K562 treated with DMSO at 1 percent for 4 hours (cell line): ENCODE results near the gene HES3. TPM values are rescaled to one million over a fixed set of nuclear protein-coding genes. Genes with fewer than 3 reads are reported as not detected.

ENCODE experiments used
- total RNA-seq: library from RNA; unstranded; fragments of 300-600 nt; gene quantifications from 2 replicates; pipeline ENCODE4 v1.2.3, GENCODE V29; 2022; ENCODE audit not compliant: insufficient read depth

HES3 gene, protein sequence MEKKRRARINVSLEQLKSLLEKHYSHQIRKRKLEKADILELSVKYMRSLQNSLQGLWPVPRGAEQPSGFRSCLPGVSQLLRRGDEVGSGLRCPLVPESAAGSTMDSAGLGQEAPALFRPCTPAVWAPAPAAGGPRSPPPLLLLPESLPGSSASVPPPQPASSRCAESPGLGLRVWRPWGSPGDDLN
- not detected in 2 replicates for total RNA-seq

DNA sequence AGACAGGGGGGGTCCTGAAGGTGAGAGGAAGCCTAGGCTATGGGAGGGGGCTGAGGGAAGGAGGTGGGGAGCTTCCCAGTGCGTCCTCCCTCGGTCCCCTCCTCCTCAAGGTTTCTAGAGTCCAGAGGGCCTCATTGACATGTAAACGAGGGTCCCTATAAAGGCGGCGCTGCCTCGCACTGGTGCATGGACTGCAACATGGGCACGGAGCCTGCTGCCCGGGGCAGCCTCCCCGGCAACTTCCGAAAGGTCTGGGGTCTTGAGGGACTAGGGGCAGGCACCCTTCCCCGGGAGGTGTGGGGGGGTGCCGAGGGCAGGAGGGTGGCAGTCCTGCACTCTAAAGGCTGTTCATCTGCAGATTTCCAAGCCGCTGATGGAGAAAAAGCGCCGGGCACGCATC lies at the start of gene HES3:
Gene HES3, plus strand, starts transcription at position 187 of the 400 bp plus-strand sequence. Its CDS starts 187 bp downstream, at position 374.

DNA sequence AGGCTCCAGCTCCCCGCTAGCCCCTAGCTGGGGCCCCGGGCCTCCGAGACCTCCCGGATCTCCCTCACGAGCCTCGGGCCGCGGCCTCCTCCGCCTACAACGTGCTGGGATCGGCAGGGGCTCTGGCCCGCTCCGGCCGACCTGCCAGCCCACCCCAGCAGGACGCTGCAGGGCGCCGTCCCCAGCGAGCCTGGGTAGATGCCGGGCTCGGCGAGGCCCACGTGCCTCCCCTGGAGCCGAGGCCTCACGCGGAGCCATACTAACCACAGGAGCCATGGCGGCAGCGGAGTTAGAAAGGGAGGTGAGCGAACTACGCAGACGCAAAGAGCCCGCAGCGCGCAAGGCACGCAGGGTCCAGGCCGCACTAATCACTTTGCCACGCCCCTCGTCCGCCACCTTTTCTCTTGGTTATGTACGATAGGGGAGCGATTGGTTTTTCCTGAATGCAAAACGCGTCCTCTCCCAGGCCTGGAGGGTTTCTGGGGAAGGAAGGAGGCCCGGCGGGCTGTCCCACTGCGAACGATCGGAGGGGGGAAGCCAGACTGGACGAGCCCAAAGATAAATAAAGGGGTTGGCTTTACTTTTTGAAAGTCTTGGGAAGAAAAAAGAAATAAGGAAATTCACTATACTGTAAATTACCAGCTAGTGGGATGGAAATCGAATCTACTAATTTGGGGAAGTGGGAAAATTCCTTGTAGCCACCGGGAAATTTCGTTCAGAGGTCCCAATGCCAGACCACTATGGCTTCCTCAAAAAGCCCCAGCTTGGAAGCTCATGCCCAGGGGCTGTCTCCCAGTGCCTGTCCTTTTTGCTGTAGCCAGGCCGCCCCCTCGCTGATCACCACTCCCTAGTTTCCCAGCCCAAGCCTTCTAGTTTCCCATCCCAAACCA lies 44.4 kb upstream of the HES3 start, which contains the start of gene RPL22:
Gene RPL22, minus strand, starts transcription at position 298 of the 890 bp plus-strand sequence. Its CDS starts 22 bp downstream, at position 276.

DNA sequence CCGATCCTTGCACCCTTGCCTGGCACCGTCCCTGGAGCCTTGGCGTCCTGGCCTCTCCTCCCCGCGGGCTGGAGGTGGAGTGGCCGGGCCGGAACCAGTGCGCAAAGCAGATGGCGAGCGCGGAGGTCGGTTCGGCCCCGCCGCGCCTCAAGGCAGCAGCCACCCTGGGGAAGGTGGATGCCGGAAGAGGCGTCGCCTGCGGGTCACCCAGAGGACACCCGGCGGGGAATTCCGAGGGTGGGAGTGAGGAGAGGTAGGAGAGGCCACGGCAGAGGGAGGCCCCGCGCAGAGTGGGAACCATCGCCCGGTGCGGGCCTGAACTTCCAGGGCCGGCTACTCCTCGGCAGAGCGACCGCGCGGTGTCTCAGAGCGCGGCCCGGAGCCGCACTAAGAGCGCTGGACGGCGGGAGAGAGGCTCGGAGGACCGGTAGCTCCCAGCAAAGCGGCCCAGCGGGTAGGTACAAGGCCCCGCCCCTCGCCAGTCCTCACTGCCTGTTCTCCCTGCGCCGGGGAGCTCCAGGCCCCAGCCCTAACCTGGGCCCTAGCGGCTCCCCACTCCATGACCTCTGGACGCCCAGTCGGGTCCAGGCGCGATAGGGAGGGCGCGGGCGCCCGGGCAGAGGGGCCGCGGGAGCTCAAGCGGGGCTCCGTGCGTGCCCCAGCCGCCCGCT lies 38.0 kb upstream of the HES3 start, which contains the start of gene RNF207:
Gene RNF207, plus strand, starts transcription at position 271 of the 671 bp plus-strand sequence. CDS start 417 bp downstream, outside the sequence.

DNA sequence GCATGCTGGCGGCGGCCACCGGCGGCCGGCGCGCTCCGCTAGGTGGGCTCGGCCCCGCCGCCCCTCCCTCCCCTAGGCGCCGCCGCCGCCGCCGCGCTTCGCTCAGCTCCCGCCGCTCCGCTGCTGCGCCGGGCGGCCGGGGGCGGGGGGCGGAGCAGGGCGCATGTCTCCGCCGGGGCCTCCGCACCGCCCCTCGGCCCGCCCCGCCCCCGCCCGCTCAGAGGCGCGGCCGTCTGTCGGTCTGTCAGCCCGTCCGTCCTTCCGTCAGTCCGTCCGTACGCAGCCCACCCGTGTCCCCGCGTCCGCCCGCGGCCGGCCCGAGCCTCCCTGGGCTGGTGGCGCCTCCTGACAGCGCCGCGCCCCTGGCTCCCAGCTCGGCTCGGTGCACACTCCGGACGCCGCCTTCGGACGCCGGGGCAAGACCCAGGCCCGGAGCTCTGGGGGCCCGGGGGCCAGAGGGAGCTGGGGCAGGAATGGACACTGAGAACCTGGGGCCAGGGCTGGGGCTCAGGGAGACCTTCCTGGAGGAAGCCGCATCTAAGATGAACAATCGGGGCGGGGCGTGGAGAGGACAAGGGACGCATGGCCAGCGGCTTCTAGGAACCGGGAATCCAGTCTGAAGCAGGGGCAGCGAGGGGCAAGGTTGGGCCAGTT lies 17.1 kb downstream of the HES3 start, which contains the start of gene GPR153:
Gene GPR153, minus strand, starts transcription at position 138 of the 654 bp plus-strand sequence. CDS start 6,193 bp downstream, outside the sequence.

Other genes with a start within 250 kb of the HES3 start
- gene KCNAB2, start 198.3 kb upstream of the HES3 start, total RNA-seq = 21.3 and 21.8 TPM in 2 replicates
- 0.28 and 0.38 TPM in 2 replicates for gene CHD5, start 63.9 kb upstream of the HES3 start, total RNA-seq
- 398 and 406 TPM in 2 replicates for gene RPL22, start 44.6 kb upstream of the HES3 start, total RNA-seq
- 5.6 and 7.5 TPM in 2 replicates for gene RNF207, start 38.1 kb upstream of the HES3 start, total RNA-seq
- 52.3 and 60.0 TPM in 2 replicates for gene ICMT, start 8.2 kb upstream of the HES3 start, total RNA-seq
- gene GPR153, start 16.9 kb downstream of the HES3 start, total RNA-seq = 0.57 and 0.76 TPM in 2 replicates
- 63.3 and 63.9 TPM in 2 replicates for gene ACOT7, start 149.6 kb downstream of the HES3 start, total RNA-seq
- not detected in 2 replicates for gene HES2, start 175.7 kb downstream of the HES3 start, total RNA-seq
- 3.7 and 5.2 TPM in 2 replicates for gene ESPN, start 180.6 kb downstream of the HES3 start, total RNA-seq
- not detected in 2 replicates for gene TNFRSF25, start 222.0 kb downstream of the HES3 start, total RNA-seq
- gene PLEKHG5, start 247.5 kb downstream of the HES3 start, total RNA-seq = not detected in 2 replicates